ENCODE measurements around the gene SPATA1. TPM values are rescaled to one million over a fixed set of nuclear protein-coding genes. Genes with fewer than 3 reads are reported as not detected.

Gene SPATA1
- total and polyA plus RNA-seq, 2 of the 8 experiments (the other 6 are each of a cell fraction or from before 2014, with no cell fraction given) = 0.51 to 1.1 TPM

- CTCF ChIA-PET (ENCODE audit: partially characterized antibody) = interaction anchor here (0.7 to 2.1 kb wide), 3 partner anchors 14 to 632 kb away, joined by 3 to 4 read pairs (median 4); no protein-coding TSS in a partner anchor
- DNase-seq (ENCODE audit: low read depth in 1 of 2, low spot score in 2 of 2) (no peak), FAIRE-seq (no peak)
- no peaks in the 10 kb centered on the region for H4K20me1 ChIP-seq (replicated peaks in 1 of 2; ENCODE audit: control insufficient read depth in 1 of 2, insufficient read depth in 2 of 2, low read length in 2 of 2)
- H3K4me1 ChIP-seq (replicated peaks in 1 of 4; ENCODE audit: control insufficient read depth in 3 of 4, insufficient read depth in 4 of 4, low read length in 3 of 4) = no peaks in the 10 kb centered on the region
- H3K23ac ChIP-seq (ENCODE audit: insufficient read length) = no peak overlapping the region
- no peaks in the 10 kb centered on the region; a peak in 1 of 4 replicates for H3K9me3 ChIP-seq (ENCODE audit: insufficient read depth in 2 of 2, low read depth in 1 of 2, low read length in 1 of 2)
- H2AK5ac ChIP-seq (ENCODE audit: low read depth, low read length) = no peak overlapping the region
- H4K91ac ChIP-seq (replicated peaks; ENCODE audit: insufficient read length, low read length) = no peak overlapping the region
- no peak overlapping the region for H2BK5ac ChIP-seq (ENCODE audit: low read depth, low read length)
- H3K79me1 ChIP-seq (ENCODE audit: low read depth, low read length) = no peaks in the 10 kb centered on the region
- H2BK120ac ChIP-seq (replicated peaks; ENCODE audit: low read depth, low read length) = no peak overlapping the region
- H2AFZ ChIP-seq (ENCODE audit: low read length) = no peak overlapping the region
- no peak overlapping the region for H3K4me3 ChIP-seq (ENCODE audit: extremely low read depth in 1 of 4, insufficient read depth in 2 of 4, low read depth in 3 of 4, low read length in 4 of 4)
- H3K27ac ChIP-seq (ENCODE audit: low read depth, low read length) = no peak overlapping the region
- H3K4me2 ChIP-seq (ENCODE audit: insufficient read depth in 1 of 2, low read depth in 2 of 2, low read length in 2 of 2) = no peak overlapping the region
- no peak overlapping the region for H2BK20ac ChIP-seq (ENCODE audit: low read length)
- no peak overlapping the region for H3K18ac ChIP-seq (ENCODE audit: extremely low read depth, low read length)
- no peak overlapping the region for H2BK12ac ChIP-seq (ENCODE audit: low read depth, low read length)
- no peak overlapping the region; the same call in 1 of the 2 replicates for H4K8ac ChIP-seq (ENCODE audit: extremely low read depth, insufficient read depth, low read length)
- H3K23me2 ChIP-seq (ENCODE audit: low read depth, low read length) = no peaks in the 10 kb centered on the region
- POLR2A ChIA-PET (ENCODE audit: partially characterized antibody) = no interaction called here
- no peak overlapping the region for H3K56ac ChIP-seq (replicated peaks; ENCODE audit: insufficient read length, low read depth, low read length)
- H3K4ac ChIP-seq (replicated peaks; ENCODE audit: insufficient read length, low read depth, low read length) = no peak overlapping the region
- no peak overlapping the region for H3K9ac ChIP-seq (replicated peaks in 1 of 4; ENCODE audit: extremely low read depth in 1 of 4, low read depth in 3 of 4, low read length in 3 of 4)
- no peak overlapping the region for H4K5ac ChIP-seq (ENCODE audit: insufficient read length, low read depth, low read length)
- H3K36me3 ChIP-seq (ENCODE audit: control insufficient read depth in 2 of 4, insufficient read depth in 4 of 4, low read length in 3 of 4) = no peaks in the 10 kb centered on the region
- H3K27me3 ChIP-seq (replicated peaks in 1 of 4; ENCODE audit: control insufficient read depth in 3 of 4, extremely low read depth in 1 of 4, insufficient read depth in 3 of 4, low read length in 3 of 4) = no peaks in the 10 kb centered on the region
- H3K79me2 ChIP-seq (ENCODE audit: control insufficient read depth in 1 of 2, insufficient read depth in 2 of 2, low read length in 2 of 2) = no peaks in the 10 kb centered on the region
- no peak overlapping the region for H2BK15ac ChIP-seq (ENCODE audit: low read length)
- no peak overlapping the region for H3K14ac ChIP-seq (ENCODE audit: insufficient read length)
- TF ChIP-seq MAFK (IDR thresholded peaks at IDR 0.05; ENCODE audit: low read depth, low read length) (no peak), SP4 (IDR thresholded peaks at IDR 0.05; ENCODE audit: low read length) (no peak), GABPA (IDR thresholded peaks at IDR 0.05; ENCODE audit: borderline replicate concordance, insufficient read depth, low read length) (no peak), NANOG (IDR thresholded peaks at IDR 0.05; ENCODE audit: insufficient read depth, low read depth, low read length, poor library complexity, severe bottlenecking) (no peak), CBX8 (IDR thresholded peaks at IDR 0.05; ENCODE audit: borderline replicate concordance, low read depth, low read length) (no peak)
Observed at GRCh38 chr1:84538599-84538998, 32.4 kb downstream of the SPATA1 start.
